Neutrophil (primary cell): ENCODE data around the gene CCNK.

ENCODE experiments used
- H3K27ac ChIP-seq: fragments of 200-600 bp; sonication (generic); 2 replicates; pipeline ENCODE4 v1.5.1; 2016; ENCODE audit warnings: mild to moderate bottlenecking, moderate library complexity
- H3K27me3 ChIP-seq: fragments of 200-600 bp; sonication (generic); 2 replicates; pipeline ENCODE4 v1.6.0; 2016; ENCODE audit warnings: mild to moderate bottlenecking
- H3K36me3 ChIP-seq: fragments of 200-600 bp; sonication (generic); 2 replicates; pipeline ENCODE4 v1.5.1; 2017
- H3K4me1 ChIP-seq, 2 experiments: fragments of 200-600 bp in 1 of 2; sonication (generic) in 1 of 2; 1 replicate in 1 of 2; 2 replicates in 1 of 2; pipeline versions ENCODE4 v1.5.1 to v1.6.1; 2013 to 2016; ENCODE audit warnings: low read depth in 1 of 2, low read length in 1 of 2, mild to moderate bottlenecking in 1 of 2, moderate library complexity in 1 of 2; ENCODE audit not compliant: control insufficient read depth in 1 of 2, insufficient read depth in 1 of 2
- H3K4me3 ChIP-seq, 2 experiments: fragments of 200-600 bp in 1 of 2; sonication (generic) in 1 of 2; 1 replicate in 1 of 2; 2 replicates in 1 of 2; pipeline ENCODE4 v1.5.1; 2013 to 2016; ENCODE audit warnings: low read depth in 1 of 2, low read length in 1 of 2, mild to moderate bottlenecking in 1 of 2, moderate library complexity in 1 of 2
- H3K9me3 ChIP-seq: fragments of 200-600 bp; sonication (generic); 2 replicates; pipeline ENCODE4 v1.5.1; 2016
- TF ChIP-seq, protein P1 (sequence below): fragments of 200-600 bp; sonication (generic); IDR thresholded peaks from 2 replicates; pipeline ENCODE4 v1.5.1; 2016; ENCODE audit warnings: antibody characterized with exemption

Gene CCNK

DNA sequence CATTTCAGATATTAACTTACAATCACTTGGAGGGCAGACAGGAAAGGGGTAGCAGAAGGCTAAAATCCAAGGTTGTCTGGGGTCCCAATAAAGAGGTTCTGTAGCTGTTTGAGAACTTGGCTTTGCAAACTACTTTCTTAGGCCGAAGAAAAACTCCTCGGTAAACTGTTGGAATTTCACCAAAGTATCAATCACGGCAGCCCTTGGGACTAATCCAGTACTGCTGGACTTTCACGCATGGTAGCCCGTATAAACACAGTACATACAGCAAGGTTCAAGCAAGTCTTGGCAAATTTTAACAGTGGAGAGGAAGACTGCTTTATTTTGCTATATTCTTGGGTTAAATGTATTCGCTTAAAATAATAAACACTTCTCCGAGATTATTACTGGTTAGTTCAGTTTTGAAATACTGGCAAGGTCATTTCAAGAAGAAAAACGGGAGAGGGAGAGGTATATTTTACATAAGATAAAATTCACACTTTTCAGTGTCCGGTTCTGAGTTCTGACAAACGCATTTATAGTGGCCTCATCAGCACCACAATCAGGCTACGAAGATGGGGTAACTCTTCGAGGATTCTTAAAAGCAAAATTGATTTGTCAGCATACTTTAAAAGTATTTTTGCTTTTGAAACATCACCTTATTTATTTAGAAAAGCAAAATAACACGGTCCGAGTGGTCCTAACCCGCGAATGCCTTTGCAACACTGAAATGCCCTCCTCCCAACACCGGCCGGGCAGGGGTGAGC is 1.9 kb upstream of the CCNK start:
- Histone ChIP-seq H3K4me3 (peak overlapping the region; percentile 92 to 93), H3K27ac (peak overlapping the region; percentile 92), H3K27me3 (no peaks in the 10 kb centered on the region), H3K36me3 (no peaks in the 10 kb centered on the region), H3K4me1 (peaks cover 45 to 46% of the 10 kb centered on the region in 2 experiments), H3K9me3 (no peaks in the 10 kb centered on the region)
- TF ChIP-seq, protein P1, sequence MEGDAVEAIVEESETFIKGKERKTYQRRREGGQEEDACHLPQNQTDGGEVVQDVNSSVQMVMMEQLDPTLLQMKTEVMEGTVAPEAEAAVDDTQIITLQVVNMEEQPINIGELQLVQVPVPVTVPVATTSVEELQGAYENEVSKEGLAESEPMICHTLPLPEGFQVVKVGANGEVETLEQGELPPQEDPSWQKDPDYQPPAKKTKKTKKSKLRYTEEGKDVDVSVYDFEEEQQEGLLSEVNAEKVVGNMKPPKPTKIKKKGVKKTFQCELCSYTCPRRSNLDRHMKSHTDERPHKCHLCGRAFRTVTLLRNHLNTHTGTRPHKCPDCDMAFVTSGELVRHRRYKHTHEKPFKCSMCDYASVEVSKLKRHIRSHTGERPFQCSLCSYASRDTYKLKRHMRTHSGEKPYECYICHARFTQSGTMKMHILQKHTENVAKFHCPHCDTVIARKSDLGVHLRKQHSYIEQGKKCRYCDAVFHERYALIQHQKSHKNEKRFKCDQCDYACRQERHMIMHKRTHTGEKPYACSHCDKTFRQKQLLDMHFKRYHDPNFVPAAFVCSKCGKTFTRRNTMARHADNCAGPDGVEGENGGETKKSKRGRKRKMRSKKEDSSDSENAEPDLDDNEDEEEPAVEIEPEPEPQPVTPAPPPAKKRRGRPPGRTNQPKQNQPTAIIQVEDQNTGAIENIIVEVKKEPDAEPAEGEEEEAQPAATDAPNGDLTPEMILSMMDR, result no peak

DNA sequence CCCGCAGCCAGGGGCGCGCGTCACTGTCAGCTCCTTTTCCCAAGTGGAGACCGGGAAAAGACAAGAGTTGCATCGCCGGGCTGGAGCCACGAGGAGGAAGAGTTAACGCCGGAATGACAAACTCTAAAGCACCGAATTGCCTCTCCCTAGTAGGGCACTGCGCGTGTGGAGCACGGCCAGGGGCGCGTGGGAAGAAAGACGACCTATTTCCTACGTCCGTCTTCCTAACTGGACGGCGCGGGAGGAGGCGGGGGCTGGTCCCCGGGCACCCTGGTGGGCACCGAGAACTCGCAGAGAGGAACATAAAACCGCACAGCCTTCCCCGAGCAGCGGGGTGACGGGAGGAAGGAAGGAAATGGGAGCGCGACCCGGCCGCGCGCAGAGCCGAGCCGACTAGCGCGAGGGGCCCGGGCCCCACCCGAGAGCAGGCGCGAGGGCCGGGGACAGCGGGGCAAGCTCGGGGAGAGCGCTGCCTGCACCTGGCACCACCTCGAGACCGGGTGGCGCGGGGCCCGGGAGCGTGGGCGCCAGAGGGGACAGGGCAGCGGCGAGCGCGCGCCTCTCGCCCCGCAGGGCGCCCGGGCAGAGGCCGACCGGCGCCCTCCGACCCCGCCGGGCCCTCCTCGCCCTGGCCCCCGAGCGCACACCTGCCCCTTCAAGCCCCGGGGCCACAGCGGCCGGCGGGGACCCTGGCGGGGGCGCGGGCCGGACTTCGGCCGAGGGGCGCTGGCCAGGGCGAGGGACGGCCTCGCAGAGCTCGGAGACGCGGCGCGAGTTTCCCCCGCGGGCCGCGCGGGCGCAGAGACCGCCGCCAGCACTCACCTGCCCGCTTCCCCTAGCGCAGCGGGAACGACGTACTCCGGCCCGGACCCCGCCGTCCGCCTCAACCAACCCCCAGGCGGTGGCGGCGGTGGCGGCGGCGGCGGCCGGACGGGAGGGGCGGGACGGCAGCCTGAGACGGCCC is 1.0 kb upstream of the CCNK start, which contains the start of gene SETD3:
TSS of gene SETD3 (minus strand) at position 954 of the 964 bp plus-strand sequence. CDS start 15,054 bp downstream, outside the sequence.
- Histone ChIP-seq H3K4me1 (peaks cover 45 to 46% of the 10 kb centered on the region in 2 experiments), H3K36me3 (no peaks in the 10 kb centered on the region), H3K27me3 (no peaks in the 10 kb centered on the region), H3K9me3 (no peaks in the 10 kb centered on the region), H3K27ac (peak within 1 kb of the TSS; percentile 92), H3K4me3 (peak within 1 kb of the TSS; percentile 92 to 93)
- TF ChIP-seq, protein P1, result no peak

DNA sequence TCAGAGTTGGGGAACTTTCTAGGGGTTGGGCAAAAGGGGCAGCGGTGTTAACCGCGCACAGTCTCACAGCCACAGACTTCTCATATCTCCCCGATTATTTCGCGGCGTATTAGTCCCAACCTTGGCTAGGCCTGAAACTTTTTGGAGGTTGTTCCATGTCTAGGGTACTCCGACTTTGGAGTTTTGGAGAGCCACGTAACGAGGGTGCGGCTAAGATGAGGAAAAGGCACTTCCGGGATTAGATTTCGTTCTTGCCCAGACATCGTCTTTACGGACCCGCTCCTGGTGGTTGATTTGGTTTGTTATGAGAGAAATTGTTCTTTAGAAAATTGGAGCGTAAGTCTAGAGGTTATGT is 513 bp downstream of the CCNK start:
- H3K9me3 ChIP-seq, result no peaks in the 10 kb centered on the region
- H3K4me3 ChIP-seq, result peak overlapping the region; percentile 92 to 93
- peaks cover 41% of the 10 kb centered on the region in 2 experiments for H3K4me1 ChIP-seq

DNA sequence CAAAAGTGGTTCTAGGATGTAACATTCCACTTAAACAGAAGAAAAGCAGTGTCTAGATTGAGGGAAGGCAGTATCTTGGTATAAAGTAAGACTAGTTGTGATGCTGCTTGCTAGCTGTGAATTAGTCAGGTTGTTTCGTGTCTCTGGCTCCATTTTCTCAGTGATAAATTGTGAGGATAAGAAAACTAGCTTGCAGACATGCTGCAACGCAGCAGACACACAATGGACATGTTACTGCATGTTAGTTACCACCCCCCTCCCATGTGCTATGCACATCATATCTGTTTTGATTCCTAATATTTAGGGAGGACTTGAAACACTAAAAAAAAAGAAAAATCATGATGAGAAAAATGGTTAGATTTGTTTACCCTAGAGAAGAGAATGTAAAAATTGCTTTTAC is 2.9 kb downstream of the CCNK start:
- Histone ChIP-seq H3K4me1 (peaks cover 40 to 42% of the 10 kb centered on the region in 2 experiments), H3K4me3 (no peak overlapping the region), H3K9me3 (no peaks in the 10 kb centered on the region), H3K27me3 (no peaks in the 10 kb centered on the region), H3K27ac (no peak overlapping the region), H3K36me3 (no peaks in the 10 kb centered on the region)
- TF ChIP-seq, protein P1, result no peak

More for the DNA sequence above, 513 bp downstream of the CCNK start:
- TF ChIP-seq, protein P1, result no peak
- Histone ChIP-seq H3K27me3 (no peaks in the 10 kb centered on the region), H3K27ac (peak overlapping the region; percentile 92), H3K36me3 (no peaks in the 10 kb centered on the region)

DNA sequence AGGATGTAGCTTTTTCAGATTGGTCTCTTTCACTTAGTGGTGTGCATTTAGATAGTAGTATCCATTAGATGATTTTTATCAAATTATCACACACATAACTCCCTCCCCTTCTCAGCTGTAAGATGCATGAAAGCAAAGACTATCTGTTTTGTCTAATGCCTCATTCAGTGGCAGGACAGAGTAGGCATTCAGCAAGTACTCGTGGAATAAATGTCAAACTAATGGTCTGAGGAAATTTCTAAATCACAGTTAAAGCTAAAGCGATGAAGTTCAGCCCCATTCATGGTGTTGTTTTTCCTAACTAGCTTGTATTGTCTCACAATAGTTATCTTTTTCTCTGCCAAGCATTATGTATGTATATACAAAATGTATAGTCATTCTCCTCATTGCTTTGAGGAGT is 16.1 kb downstream of the CCNK start:
- TF ChIP-seq, protein P1, result no peak
- Histone ChIP-seq H3K27ac (no peak overlapping the region), H3K4me3 (no peak overlapping the region), H3K36me3 (peaks cover 98% of the 10 kb centered on the region), H3K4me1 (no peaks in the 10 kb centered on the region), H3K9me3 (no peaks in the 10 kb centered on the region), H3K27me3 (no peaks in the 10 kb centered on the region)
